LNCAP (cell line): ENCODE data around the gene PTPRQ.

Experiments
- TF ChIP-seq, protein P1 (sequence below): fragments of 450-650 bp; IDR thresholded peaks from 2 replicates; pipeline ENCODE4 v1.5.1; 2017; ENCODE audit warnings: mild to moderate bottlenecking

PTPRQ gene

GRCh38 chr12:80598004-80598606, 154.1 kb downstream of the PTPRQ start:
- TF ChIP-seq, protein P1, sequence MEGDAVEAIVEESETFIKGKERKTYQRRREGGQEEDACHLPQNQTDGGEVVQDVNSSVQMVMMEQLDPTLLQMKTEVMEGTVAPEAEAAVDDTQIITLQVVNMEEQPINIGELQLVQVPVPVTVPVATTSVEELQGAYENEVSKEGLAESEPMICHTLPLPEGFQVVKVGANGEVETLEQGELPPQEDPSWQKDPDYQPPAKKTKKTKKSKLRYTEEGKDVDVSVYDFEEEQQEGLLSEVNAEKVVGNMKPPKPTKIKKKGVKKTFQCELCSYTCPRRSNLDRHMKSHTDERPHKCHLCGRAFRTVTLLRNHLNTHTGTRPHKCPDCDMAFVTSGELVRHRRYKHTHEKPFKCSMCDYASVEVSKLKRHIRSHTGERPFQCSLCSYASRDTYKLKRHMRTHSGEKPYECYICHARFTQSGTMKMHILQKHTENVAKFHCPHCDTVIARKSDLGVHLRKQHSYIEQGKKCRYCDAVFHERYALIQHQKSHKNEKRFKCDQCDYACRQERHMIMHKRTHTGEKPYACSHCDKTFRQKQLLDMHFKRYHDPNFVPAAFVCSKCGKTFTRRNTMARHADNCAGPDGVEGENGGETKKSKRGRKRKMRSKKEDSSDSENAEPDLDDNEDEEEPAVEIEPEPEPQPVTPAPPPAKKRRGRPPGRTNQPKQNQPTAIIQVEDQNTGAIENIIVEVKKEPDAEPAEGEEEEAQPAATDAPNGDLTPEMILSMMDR = peak; percentile 52

DNA sequence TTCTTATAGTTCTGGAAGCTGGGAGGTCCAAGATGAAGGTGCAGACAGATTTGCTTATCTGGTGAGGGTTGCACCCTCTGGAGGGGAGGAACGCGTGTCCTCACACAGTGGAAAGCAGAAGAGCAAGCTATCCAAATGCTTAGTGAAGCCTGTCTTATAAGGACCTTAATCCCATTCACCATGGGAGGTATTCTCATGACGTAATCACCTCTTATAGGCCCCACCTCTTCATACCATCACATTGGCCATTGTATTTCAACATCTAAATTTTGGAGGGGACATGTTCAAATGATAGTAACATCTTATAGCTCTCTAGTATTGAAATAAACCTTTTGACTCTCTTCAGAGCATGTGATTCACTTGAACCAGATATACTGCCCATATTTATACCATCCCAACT, 158.4 kb downstream of the PTPRQ start:
- TF ChIP-seq, protein P1 = no peak

DNA sequence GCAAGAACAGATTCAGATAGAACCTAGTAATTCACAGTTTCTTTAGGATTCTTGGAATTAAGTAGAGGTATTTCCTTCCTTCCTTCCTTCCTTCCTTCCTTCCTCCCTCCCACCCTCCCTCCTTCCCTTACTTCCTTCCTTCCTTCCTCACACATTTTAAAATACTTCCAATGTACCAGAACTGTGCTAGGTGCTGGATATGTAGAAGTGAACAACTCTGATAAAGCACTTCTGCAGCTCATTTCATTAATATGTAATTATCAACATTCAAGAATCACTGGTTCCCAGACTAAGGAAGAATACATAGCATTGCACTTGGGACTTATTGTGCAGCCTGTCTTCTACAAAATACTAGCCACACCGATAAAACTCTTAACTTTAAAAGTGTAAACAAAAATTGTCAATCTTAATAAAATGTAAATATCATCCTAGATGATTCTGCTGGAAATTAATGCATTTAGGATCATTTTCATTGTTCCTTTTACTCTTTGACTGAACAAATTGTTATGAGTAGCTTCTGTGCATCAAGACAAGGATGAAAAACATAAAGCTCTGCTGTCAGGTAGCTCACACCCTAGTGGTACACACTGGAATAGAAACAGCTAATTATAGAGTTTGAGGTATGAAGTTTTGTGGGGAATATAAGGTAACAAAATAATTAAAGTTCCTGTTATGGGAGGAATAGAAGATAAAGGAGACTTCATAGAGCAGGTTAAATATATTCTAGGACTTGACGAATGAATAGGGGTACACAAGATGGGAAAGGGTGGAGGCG, 163.5 kb downstream of the PTPRQ start:
- TF ChIP-seq, protein P1 = peak; percentile 48; the same call in 1 of the 2 replicates

DNA sequence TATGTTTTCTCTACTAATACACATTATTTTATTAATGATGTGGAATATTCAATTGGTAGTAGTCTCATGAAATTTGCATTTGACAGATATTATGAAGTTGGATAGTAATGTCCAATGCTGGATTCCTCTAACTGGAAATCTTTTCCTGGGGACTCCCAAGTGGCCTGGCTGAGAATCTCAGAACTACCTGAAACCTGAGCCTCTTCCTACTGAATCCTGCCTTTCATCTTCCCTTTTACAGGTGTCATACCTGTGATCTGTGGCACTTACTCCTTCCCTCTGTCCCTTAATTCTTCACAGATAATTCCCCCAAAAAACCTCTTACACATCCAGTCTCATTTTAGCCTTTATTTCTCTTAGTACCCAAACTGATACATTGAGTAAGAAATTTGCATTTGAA, 173.7 kb downstream of the PTPRQ start:
- TF ChIP-seq, protein P1 = no peak

- TF ChIP-seq, protein P1 = no peak
These were observed 176.2 kb downstream of the PTPRQ start for GRCh38 chr12:80620281-80620680.

- TF ChIP-seq, protein P1 = peak; percentile 48
These were observed 178.2 kb downstream of the PTPRQ start for GRCh38 chr12:80622271-80622670.

DNA sequence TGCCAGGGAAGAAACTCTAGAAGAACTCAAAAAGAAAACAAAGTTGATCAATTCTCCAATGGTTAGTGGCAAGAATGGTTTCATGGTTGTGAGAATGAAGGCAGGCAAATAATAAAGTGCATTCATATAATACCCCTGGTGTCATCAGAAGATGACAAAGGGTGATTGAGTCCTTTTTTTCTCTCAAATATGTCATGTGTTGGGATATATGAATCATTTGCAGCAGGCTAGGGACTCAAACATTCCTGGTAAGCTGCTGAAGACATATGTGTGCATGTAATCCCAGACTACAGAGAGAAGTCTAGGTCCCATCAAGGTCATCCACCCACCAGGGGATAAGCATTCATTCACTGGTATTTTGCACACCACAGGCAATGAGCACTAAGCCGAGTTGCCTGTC, 181.0 kb downstream of the PTPRQ start:
- TF ChIP-seq, protein P1 = no peak
